GM21367 (cell line): ENCODE results near the gene KIAA1191.
"Not testable (repeated sequence)": the region's sequence is repeated elsewhere in the genome, so short reads cannot be mapped to it uniquely, and the experiment has no call there.

ENCODE experiments used
- ATAC-seq: cut with Tn5 transposase; IDR thresholded peaks from one replicate; pipeline ENCODE4 v1.9.1; 2021; ENCODE audit not compliant: unreplicated experiment

KIAA1191 gene

DNA sequence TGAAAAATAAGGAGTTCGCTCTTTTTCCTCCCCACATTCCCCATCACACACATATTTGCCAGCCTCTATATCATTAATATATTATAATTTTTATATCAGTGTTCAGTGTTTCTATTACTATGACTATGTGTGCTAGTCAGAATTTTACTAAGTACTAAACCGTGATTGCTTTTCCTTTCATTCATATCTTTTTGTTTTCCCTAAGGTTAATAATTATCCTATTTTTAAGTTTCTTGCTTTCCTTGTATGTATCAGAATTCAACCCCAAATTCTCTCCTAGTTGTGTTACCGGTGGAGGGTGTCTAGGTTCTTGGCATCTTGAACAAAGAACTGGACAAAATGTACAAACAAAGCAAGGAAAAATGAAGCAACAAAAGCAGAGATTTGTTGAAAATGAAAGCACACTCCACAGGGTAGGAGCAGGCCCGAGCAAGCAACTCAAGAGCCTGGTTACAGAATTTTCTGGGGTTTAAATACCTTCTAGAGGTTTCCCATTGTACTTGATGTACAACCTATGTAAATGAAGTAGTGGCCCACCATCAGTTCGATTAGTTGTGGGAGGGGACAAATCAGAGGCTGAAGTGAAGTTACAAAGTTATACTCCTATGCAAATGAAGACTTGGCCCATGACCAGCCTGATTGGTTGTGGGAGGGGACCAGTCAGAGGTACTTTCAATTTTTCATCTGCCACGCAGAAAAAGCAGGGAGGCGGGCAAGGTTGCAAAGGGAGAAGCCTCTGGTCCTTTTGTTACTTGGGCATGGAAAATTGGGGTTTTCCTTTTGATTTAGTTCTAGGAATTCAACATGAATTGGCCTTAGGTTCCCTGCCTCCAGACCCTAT, 43.8 kb downstream of the KIAA1191 start:
- no peak for ATAC-seq

DNA sequence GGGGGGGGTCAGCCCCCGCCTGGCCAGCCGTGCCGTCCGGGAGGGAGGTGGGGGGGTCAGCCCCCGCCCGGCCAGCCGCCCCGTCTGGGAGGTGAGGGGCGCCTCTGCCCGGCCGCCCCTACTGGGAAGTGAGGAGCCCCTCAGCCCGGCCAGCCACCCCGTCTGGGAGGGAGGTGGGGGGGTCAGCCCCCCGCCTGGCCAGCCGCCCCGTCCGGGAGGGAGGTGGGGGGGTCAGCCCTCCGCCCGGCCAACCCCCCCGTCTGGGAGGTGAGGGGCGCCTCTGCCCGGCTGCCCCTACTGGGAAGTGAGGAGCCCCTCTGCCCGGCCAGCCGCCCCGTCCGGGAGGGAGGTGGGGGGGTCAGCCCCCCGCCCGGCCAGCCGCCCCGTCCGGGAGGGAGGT, 56.2 kb downstream of the KIAA1191 start:
- ATAC-seq = not testable (repeated sequence)
